HG03108 (cell line): ENCODE data around the gene GALNT6.
"Not testable (repeated sequence)": the region's sequence is repeated elsewhere in the genome, so short reads cannot be mapped to it uniquely, and the experiment has no call there.

Source experiments
- ATAC-seq: cut with Tn5 transposase; IDR thresholded peaks from one replicate; pipeline ENCODE4 v1.9.1; 2021; ENCODE audit warnings: moderate library complexity; ENCODE audit not compliant: unreplicated experiment

The GALNT6 gene

DNA sequence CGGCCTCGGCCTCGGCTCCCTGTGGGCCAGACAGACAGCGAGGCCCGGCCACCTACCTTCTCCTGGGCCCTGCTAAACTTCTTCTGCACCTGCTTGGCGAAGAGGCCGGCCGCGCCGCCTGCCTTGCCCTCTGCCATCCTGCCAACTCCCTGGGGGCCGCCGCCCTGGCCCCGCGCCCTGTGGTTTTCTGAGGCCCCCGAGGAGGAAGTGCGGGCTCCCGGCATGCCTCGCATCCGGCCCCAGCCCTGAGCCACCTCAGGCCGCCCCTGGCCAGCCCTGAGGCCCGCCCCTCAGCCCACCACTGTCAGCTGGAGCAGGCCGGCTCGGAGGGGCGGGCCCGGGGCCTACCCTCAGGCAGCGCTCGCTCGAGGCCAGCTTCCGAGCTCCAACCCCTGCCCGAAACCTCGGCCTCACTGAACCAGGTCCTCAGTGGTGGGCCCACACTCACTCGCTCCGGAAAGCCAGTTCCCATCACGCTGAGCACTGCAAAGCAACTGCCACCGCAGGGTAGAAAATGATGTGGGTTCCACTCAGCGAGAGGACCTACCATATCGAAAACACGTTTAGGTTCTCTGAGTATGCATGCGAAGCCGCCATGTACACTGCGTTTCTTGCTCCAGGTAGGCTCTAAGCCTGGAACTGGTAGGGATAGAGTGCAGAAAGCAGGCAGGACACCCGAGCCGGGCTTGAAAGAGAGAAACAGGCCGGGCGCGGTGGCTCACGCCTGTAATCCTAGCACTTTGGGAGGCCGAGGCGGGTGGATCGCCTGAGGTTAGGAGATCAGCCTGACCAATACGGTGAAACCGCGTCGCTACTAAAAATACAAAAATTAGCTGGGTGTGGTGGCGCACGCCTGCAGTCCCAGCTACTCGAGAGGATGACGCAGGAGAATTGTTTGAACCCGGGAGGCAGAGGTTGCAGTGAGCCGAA lies 67.0 kb downstream of the GALNT6 start, which contains the start of gene BIN2:
TSS of gene BIN2 (minus strand) at position 209 of the 930 bp plus-strand sequence. CDS start at position 137, 72 bp downstream.
- peak; percentile 55 for ATAC-seq

DNA sequence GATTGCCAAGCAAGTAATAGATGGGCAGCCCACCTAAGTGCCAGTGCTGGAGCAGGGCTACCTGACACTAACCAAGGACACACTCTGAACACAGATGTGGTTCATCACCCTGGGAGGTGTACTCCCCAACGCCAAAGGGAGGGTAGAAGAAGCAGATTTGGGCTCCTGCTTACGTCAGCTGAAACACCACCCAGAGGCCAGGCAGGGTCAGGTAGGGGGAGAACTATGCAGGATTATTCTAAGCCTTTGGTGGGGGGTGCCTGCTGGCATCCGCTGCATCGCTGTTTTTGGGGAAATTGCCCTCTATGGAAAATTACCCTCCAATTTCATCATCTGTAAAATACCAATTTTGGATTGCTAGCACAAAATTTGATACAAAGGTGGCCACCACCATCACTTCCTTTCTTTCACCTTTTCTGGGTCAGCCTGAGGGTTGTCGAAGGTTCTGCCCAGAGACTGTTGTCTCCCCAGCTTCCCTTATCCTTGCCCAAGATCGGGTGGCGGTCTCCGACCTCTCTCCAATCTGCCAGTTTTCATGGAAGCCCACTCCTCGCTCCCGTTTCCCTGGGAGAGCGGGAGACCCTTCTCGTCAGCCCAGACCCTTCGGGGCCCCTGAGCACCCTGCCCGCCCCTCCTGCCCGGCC lies 67.8 kb downstream of the GALNT6 start:
- ATAC-seq, result no peak

DNA sequence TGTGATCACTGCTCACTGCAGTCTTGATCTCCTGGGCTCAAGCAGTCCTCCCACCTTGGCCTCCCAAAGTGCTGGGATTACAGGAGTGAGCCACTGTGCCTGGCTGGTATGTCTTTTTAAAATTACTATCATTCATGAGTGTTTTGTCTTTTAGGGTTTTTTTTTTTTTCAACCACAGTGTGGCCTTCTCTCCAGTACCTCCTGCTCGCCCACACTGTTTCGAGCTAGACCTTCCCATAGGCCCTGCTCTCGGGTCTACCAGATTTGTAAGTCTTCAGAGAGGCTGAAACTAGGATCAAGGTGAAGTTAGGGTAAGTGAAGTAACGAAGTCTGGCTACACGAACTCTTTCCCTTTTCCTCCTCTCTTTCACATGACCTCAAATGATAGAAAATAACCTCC lies 68.8 kb downstream of the GALNT6 start:
- ATAC-seq, result no peak

DNA sequence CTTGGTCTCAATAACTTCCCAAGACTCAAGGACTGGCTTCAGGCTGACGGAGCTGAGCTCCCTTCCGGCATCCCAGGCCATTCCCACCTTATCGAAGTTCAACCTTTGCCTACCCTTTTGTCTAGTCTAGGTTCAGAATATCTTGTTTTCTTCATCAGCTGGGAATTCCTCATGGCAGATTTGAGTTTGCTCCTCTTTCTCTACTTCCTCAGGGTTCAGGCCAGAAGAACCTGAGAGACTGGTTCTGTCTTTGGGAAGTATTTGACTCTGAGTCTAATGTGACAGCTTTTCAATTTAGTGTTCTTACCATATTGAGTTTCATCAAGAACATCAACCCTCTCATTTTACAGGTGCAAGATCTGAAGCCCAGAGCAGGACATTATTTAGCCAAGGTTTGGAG lies 69.3 kb downstream of the GALNT6 start:
- no peak for ATAC-seq

DNA sequence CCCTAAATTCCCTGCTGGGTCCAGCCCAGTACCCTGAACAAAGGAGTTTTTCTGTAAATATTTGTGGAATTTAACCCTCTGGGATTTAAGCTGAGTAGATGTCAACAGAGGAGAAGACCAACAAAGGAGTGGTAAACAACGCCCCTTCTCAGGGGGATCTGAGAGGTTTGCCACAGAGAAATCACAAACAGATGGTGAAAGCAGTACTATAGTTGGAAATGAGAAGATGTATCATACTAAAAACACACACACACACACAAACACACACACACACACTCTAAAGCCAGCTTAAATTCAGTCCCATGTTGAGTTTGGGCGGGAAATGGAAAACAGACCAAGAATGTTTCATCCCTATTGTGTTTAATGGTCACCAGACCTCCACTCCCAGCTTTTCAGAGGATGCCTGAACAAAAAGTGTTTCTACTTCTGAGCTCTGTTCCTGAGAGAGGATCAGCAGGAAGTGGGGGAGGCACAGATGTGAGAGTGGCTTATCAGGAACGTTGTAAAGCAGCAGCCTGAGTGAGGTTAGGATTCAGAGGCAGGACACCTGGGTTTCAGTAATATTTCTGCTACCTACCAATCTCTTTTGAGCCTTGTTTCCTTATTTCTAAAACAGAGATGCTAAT lies 70.4 kb downstream of the GALNT6 start:
- ATAC-seq, result no peak

DNA sequence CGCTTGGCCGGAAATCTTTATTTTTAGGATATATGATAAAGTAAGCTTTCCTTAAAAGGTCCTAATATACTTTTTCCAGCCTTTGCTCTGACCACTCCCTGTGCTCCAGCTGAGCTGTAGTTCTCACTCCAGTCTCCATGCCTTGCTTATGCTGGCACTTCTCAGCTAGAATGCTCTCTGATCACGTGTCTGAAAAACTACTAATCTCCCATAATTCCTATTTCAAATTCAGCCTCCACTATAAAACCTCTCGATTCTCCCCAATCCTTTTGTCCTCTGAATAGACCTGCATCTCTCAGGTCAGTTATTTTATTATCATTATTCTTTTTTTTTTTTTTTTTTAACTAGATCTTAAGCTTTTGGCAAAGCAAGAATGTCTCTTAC lies 70.9 kb downstream of the GALNT6 start:
- no peak for ATAC-seq

DNA sequence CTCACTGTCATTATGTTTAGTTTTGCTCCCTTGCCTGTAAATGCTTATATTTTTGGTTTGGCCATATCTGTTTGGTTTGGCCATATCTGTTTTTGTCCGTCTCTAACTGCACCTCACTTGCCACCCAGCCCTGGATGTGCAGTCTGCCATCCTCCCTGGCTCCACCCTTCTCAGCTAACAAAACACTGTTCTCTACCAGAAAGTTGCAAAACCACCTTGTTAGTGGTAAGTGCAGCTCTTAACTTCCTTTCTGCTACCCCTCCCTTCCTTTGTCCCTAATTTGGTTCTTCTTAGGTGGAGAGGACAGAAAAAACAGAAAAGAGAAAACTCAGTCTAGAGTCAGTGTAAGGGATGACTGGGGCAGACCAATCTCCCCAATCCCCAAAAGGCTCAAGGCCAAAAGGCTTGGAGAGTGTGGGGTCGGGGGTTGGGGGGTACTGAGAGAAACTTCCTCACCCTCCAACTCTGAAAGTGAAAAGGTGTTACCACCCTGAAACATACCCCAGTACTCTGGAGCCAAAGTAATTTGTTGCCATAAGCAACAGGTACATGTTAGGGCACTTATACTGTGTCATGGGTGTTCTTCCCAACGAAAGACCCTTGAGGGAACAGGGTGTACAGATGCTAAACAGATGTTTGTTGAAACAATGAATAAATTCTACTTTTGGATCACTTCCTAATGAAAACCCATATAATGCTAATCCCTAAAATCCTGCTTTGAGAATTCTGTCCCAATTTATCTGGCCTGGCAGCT lies 72.2 kb downstream of the GALNT6 start:
- peak; percentile 60 for ATAC-seq

DNA sequence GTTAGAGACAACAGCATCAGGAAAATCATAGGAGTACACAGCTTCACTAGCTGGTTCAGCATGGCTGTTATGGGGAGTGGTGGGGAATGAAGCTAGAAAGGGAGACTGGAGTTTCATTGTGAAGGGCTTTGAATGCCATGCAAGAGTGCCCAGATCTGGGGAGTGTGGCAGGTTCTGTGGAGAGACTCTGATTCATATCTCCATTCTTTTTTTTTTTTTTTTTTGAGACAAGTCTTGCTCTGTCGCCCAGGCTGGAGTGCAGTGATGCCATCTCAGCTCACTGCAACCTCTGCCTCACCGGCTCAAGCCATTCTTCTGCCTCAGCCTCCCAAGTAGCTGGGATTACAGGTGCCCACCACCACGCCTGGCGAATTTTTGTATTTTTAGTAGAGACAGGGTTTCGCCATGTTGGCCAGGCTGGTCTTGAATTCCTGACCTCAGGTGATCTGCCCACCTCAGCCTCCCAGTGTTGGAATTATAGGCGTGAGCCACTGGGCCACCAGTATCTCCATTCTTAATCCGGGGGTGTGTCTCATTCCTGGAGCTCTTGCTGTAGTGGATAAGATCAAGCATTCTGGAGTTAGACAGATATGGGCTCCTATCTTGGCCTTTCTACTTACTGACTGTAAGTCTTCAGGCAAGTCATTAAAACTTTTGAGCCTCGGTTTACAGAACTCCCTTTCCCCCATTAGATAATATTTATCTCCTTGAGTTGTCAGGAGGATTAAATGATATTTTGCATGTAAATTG lies 73.0 kb downstream of the GALNT6 start:
- not testable (repeated sequence) for ATAC-seq

DNA sequence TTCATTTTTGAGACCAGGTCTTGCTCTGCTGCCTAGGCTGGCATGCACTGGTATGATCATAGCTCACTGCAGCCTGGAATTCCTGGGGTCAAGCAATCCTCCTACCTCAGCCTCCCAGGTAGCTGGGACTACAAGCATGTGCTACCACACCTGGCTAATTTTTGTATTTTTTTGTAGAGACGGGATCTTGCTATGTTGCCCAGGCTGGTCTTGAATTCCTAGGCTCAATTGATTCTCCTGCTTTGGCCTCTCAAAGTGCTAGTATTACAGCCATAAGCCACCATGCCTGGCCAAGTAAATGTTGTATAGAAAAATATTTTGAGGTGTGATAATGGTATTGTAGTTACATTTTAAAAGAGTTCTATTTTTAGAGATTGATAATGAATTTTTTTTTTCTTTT lies 79.8 kb downstream of the GALNT6 start:
- no peak for ATAC-seq

DNA sequence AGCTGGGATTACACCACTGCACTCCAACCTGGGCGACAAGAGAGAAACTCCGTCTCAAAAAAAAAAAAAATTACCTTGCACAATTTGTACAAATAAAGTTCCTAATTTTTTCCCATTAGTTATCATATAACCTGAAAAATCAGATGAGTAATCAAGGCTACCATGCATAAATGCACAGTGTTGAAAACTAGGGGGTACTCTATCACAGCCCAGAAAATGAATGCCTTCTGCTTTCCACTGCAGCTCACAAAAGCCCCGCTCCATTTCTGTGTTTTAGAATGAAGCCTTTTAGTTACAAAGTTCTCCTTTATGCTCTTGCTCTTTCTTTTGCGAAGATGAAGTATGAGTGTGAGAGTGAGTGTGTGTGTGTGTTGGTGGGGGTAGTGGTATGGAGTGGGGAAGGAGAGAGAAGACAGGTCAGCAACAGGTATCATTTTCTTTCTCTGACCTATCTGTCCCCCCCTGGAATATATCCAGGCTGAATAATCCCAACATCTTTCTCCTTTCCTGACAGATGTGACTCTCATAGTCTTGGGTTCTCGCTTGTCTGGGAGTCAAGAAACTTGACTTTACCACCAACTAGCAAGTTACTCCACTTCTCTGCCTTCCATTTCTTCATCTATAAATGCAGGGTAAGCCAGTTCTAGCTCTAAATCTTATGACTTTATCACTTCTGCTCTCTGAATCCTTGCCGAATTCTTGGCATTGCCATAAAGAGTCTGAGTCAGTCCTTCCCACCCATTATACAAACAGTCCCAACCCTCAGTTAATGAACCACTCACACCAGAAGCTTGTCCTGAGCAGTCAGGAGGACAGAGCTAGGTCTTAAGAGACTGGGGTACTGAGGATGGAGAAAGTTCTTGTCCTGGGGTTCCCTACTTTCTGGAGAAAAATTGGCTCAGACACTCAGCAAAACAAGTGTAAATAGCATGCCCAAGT lies 83.3 kb downstream of the GALNT6 start:
- ATAC-seq, result no peak

DNA sequence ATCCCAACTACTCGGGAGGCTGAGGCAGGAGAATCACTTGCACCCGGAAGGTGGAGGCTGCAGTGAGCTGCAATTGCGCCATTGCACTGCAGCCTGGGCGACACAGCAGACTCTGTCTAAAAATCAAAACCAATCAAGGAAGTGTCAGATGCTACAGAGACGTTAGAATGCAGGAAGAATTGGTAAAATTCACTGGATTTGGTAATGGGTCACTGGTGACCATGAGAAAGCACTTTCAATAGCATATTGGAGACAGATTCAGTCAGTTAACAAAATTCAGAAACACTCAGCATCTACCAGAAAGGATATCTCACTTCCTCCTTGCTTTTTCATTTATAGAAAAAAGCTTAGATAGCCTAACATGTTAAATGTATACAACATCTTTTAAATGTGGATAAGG lies 84.7 kb downstream of the GALNT6 start:
- no peak for ATAC-seq
